TTC549 (cell line): ENCODE results near the gene RFX5.

Experiments
- FAIRE-seq: peaks from 2 replicates; lab custom pipeline; 2012; peaks lifted over from hg19 to GRCh38; lab: Jason Lieb, UNC

Gene RFX5

DNA sequence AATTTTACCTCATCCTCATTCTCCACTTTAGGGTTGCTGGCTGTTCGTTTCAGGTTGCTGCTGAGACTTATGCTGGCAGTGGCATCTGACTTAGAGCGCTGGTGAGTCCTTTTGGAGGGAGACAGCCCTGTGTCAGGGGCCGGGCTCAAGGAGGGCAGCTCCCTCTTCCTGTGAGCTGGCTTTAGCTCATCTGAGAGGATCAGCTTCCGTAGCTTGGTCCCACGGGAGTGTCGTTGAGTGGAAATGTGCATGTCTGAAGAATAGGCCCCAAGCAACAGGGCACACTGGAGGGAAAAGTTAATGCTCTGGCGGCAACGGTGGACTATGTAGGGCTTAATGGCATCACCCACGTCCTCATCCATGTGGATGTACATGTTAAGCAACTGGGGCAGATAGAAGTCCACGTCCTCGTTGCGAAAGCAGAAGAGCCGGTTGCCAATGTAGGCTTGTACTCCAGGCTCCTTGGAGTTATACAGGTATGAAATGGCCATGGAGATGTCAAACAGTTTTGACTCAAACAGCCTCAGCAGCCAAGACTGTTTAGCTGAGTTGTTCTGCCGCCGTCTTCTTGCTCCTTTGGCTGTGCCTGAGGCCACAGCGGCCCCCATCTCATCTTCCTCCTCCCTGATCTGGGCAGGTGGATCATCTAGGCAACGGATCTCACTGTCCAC, 31.4 kb downstream of the RFX5 start:
- no peak for FAIRE-seq

DNA sequence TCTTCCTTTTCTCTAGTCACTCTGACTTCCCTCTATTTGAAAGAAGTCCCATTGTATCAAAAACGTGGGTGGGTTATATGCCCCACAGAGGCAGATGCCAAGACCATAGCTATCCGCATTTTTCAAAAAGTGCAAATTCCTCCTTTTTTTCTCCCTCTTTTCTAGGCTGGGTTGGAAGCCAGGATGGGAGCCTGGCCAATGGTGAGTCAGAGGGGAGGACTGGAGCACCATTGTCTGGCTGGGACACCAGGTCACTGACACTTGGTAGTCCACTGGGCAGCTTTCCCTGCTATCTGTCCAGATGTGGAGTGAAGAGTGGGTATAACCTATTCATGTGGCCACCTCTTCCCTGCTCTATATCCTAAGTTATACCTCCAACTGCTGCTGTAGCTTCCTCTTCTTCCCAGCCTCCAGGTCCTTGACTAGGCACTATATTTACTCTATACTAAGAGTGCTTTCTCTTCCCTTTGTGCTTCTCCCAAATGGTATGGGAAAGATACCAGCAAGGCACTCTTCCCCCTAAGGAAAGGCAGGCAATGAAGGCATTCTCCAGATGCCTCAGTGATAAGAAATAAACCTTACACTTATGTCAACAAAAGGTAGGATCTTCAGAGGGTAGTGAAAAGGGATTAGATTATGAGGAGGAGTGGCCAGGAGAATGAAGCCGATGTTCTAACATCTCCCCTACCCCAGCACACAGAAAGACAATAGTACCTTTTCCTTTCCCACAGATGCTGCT, 32.7 kb downstream of the RFX5 start:
- FAIRE-seq, result no peak

DNA sequence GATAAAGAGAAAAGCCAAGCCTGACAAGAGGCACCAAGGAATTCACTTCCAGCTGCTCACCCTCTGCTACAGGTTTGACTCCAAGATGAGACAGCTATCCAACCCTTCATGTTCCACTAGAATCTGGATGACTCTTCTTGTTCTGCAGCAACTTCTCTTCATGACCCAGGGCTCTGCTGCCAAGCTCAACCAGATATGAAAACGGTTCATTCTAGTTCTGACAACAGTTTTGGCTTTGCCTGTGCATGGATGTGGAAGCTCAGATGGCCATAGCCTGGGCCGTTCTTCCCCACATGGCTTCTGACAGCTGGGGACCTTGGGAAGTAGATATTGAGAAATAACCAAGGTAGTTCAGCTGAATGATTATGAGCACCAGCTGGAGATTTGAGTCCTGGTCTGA, 33.6 kb downstream of the RFX5 start:
- FAIRE-seq, result no peak

DNA sequence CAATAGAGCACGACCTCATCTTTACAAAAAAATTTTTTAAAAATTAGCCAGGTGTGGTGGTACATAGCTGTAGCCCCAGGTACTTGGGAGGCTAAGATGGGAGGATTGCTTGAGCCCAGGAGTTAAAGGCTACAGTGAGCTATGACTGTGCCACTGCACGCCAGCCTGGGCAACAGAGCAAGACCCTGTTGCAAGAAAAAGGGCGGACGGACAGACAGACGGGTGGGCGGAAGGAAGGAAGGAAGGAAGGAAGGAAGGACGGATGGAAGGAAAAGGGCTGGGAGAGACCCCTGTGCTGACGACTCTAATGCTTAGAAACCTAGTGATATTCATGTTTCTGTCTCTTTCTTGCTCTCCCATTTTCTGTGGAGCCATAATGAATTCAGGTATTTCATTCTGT, 34.2 kb downstream of the RFX5 start:
- no peak for FAIRE-seq

DNA sequence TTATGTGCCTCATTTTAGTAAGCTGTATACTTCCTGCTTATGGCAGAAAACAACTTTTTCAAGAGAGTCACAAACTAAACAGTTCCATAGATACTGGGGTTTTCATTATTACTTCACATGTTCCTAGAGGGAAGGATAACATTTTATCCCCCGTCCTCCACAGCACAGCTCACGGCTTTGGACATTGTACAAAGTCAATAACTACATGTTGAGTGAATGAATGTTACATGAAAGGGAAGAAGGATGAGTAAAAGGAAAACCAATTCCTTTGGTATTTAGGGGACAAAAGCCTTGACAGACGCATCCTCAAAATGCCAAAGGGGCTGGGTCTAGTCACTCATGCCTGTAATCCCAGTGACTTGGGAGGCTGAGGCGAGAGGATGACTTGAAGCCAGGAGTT, 34.6 kb downstream of the RFX5 start:
- FAIRE-seq, result no peak

DNA sequence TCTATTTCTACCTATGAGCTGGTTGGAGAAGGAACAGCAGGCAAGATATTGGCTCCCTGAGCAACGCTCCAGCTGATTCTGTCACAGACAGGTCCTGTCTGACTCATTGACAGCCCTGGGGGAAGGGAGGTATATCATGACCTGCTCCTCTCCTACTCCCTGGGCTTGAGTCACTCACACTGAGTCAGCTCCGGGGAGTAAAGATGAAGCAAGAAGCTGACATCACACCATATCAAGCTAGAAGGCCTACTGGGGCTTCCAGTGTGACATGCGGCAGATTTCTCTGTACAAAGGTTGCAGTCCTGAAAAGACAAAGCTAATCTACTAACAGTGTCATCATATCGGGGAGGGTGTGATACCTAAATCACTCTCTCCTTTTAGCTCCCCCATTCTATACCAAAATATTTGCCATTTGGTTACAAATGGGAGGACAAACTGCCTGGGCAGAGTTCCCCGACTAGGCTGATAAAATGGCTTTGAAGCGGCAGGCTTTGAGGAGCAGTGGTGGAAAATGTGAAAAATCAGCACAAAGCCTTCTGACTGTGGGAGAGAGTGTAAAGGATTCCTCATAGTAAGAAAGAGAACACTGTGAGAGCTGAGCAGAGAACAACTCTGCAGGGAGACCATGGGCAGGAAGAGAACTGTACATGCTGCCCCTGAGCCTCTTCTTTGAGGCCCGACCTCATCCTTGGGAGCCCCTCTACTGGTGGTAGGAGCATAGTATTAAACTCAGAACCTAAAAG, 35.3 kb downstream of the RFX5 start:
- FAIRE-seq, result no peak

DNA sequence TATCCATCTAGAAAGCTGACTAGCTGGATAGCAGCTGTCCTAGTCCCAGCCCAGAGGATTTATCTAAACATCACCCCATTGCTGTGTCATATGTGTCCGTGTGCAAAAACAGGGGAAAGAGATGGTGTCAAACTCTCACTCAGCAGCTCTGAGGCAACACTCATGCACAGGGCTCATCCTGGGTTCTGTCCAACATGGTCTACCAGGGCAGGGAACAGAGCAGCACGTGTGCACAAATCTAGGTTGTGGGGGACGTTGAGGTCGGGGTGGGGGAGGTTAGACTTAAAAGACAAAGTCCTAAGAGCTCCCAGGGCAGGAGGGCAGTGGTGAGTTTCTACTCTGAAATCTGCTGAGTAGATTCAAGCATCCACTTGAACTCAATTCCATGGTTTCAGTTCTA, 36.0 kb downstream of the RFX5 start:
- no peak for FAIRE-seq

DNA sequence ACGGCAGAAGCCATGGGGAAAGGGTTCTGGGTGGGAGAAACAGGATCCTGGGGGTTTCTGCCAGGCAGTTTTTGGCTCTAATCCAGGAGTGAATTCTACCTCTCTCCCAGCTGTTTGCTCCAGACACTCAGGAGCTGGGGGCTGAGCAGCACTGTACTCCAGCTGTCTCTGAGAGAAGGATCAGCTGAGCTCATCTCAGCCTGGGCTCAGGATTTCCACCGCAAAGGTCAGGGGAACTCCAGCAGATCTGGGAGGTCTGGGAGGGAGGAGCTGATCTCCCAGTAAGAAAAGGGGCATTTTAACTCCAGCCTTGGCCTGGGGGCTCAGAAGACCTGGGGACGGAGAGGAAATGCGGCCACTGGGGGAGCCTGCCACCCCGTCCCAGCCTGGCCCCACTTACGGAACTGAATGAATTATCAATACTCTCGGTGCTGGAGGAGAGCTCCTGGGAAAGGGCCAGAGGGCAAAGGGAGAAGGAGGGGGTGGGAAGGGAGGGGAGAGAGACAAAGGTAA, 37.2 kb downstream of the RFX5 start:
- no peak for FAIRE-seq

DNA sequence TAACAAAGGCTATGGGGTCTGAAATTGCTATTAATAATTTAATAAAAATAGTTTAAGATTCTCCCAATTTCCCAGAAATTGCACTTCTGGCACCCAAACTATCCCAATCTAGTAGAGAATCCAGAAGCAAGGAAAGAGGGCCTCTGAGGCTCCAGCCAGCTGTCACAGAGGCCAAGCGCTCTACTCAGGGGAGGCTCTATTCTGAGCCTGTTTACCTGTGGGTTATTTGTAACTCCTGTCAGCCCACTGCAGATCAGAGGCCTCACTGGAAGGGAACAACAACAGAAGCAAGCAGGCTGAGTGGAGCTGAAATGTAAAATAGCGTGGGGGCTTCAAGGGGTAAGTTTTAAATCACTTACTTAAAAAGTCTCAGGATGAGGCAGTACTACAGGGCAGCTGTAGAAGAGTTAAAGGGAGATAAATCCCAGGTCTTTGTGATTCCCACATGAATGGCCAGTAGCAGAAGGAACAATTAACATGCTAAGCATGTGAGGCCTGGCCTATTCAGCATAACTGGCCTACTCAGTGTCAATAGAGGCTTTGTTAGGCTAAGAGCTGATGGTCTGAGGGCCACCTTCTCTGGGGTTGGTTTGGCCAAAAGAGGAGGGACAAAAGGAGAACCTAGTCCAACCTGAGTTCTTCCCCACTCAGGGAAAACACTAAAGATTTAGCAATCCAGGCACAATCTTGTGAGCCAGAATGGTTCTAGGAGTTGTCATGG, 52.1 kb downstream of the RFX5 start:
- no peak for FAIRE-seq

DNA sequence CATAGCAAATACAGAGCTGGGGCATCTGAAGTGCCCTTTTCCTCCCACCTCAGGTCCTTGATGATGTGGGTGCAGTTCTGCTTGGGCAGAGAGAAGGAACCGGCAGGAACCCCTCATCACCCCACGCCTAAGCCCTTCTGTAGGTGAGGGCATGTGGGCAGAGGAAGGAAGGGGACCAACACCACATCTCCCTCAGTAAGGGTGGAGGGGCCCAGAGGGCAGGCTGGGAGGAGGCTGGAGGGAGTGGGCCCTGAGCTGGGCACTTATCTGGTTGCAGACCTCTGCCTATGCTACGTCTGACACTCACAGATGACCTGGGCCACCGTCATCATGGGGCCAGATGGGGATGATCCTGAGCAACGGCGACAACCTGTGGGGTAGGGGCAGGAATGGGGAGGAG, 54.0 kb downstream of the RFX5 start:
- no peak for FAIRE-seq

DNA sequence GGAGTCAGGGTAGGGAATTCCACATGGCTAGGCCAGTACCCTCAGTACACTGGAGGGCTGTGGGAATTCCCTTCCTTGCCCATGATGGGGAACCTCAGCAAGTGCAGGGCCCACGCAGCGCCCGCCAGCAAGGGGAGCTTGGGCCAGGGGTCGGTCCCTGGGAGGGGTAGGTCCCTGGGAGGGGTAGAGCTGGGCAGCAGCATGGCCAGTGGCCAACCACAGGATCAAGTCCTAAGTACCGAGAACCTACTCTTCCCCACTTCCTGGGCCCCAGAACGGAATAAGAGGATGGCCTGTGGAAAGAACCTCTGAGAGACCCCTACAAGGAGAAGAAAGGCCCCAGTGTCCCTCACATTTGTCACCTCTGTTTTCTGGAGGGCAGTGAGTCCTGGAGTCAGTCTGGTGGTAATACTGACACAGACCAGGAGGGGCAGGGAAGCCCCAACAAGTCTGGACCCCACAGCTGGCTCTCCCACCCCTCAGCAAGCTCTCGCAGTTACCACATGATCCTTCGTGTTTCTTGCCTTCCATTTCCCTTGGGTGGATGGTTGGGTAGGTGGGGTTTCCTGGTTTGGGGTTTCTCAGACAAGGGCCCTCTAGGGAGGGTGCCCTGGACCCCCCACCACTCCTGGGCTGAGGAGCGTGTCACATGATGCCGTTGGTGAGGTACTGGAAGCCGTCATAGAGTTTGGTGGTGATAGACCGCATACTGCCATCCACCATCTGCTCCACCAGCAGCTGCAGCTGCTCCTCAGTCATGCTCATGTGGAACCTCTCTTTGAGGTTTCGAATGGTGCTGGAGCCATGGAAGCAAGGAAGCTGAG, 54.6 kb downstream of the RFX5 start:
- FAIRE-seq, result no peak

DNA sequence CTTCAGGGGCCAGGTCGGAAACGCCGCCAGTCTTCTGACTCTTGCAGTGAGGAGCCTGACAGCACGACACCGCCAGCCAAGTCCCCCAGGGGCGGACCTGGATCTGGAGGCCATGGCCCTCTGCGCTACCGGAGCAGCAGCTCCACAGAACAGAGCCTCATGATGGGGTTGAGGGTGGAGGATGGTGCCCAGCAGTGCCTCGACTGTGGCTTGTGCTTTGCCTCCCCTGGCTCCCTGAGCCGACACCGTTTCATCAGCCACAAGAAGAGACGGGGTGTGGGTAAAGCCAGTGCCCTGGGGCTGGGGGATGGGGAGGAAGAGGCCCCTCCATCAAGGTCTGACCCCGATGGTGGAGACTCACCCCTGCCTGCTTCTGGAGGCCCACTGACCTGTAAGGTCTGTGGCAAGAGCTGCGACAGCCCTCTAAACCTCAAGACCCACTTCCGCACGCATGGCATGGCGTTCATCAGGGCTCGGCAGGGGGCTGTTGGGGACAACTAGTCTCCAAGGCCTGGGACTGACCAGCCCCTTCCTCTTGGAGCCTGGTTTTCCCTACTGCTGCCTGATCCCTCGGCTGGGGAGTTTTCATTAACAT, 56.2 kb downstream of the RFX5 start:
- no peak for FAIRE-seq
